GM21390 (cell line): ENCODE measurements around the gene ACOXL.
"Not testable (repeated sequence)": the region's sequence is repeated elsewhere in the genome, so short reads cannot be mapped to it uniquely, and the experiment has no call there.

Experiments used
- ATAC-seq: cut with Tn5 transposase; IDR thresholded peaks from one replicate; pipeline ENCODE4 v1.9.1; 2021; ENCODE audit not compliant: unreplicated experiment

ACOXL gene

DNA sequence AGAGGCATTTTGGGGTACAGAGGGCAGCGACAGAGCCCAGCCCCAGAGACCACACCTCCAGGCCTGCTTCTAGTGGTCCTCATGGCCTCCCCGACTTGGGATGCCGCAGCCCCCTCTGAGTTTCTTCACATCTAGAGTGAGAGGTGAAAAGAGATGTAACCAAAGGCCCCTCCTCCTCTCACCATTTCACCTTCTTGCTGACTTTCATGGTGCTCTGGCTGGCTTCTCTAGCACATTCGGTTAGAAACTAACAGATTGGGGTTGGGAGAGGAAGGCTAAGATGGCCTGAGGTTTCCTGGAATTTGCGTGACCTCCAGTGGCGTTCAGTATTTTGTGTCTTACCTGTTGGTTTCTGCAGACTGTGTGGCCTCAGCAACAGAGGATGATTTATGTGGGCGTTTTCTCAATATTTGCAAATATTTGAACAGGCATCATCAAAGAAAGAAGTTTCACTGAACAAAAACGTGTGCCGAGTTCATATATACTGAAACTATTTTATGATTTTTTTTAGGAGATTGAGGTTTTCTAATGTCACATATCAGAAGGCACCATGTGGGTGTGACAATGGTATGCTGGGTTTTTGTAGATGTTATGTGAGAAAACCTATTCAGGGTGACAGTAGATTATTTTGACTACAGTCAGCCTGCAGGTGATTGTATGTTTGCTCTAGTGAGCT lies 318.5 kb downstream of the ACOXL start:
- no peak for ATAC-seq

GRCh38 chr2:111052621-111053020 lies 320.2 kb downstream of the ACOXL start:
- ATAC-seq: no peak

DNA sequence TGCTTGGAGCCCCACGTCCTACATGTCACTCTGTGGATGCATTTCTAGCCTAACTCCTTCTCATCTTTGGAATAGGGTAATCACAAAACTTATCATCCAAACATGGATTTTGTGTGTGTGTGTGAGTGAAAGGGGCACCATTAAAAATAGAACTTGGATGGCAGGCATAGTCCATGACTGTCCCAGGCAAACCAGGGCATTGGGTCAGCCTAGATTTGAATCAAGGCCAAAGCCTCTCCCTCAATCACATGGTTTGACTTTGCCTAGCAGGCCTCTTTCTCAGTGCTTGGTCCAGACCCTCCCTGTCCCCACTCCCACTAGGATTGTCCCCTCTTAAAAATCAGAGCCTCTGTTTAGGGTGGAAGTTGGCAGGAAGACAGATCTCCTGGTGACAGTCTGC lies 320.9 kb downstream of the ACOXL start:
- ATAC-seq: no peak

DNA sequence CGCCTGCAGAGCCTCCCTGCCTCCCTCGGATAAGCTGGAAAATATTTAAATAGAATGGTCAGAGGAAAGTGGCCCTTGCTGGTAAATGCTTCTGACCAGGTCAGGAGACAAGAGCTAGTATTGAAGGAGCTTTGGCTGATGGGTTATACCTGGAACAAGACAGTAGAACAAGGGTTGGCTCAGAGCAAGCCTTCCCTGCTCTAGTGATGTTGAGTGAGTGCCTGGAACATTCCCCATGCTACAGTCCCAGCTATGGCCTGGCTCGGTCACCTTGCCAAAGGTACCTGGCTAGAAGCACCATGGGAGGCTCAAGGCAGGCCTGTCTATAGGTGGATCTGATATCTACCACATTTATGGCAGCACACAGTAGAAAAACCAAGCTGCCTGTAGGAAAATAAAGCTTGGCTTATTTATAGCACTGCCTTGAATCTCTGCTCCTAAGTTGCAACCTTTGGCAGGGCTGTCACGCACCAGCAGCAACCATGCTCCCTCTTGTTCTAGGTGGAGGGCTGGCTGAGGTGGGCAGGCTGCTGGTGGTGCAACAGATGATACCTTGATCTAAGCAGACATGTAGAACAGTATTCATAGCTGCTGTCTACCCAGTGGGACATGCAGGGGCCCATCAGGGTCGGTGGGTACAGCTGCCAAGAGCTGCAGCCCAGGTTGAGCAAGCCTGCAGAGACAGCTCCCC lies 321.6 kb downstream of the ACOXL start:
- ATAC-seq: no peak

DNA sequence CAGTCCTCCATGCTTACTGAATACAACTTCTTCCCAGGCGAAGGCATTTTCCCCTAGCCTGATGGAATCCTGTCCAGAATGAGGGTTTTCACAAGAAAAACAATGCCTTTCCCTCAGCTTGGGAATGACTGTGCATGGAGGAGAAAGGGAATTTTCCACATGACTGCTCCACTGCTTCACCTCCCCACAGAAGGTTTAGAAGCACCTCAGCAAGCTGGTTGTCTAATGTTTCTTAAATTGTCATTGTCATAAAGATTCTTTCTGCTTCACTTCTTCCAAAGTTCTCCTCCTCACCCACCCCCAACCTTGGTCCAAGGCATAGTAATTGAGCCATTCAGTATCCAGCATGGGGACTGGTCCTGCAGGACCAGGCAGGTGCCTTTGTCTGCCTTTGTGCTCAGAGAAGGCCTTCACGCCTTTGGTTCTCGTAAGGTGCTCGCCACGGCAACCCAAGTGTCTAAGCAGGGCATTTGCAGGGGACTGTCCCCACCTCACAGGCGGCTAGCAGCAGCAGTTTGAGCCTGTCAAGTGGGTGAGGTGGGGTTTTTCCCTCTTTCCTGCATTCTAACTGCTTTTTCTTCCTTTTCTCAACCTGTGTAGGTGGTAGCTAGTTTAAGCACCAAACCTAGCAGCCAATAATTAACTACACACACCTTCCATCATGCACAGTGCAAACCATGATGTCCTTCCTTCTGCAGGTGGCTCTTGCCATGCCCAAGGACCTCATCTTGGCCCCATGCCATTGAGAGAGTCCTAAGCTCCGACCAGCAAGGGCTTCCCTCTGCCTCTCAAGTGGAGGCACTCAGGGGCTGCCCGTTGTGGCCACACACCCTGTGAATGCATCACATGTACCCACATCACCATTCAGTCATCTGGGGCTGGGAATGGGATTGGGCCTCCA lies 322.7 kb downstream of the ACOXL start:
- ATAC-seq: peak; percentile 53

GRCh38 chr2:111055735-111056134 lies 323.4 kb downstream of the ACOXL start:
- ATAC-seq: no peak

DNA sequence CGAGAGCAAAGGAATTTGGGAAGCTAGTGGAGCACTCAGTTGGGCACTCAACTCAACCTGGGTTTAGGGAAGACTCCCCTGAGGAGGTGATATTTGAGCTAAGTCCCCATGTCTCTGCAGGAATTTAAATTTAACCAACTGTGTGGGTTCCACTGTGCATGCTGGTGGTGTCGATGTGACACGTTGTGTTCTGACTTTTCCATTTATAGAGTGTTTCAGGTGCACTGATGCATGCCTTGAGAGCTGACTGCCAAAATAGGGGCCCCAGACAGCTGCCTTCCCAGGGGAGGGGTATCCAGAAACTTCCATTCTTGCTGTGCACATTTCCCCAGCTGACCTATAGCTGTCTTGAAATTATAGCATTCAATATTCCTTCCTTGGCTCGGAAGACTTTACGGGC lies 324.7 kb downstream of the ACOXL start:
- no peak for ATAC-seq

DNA sequence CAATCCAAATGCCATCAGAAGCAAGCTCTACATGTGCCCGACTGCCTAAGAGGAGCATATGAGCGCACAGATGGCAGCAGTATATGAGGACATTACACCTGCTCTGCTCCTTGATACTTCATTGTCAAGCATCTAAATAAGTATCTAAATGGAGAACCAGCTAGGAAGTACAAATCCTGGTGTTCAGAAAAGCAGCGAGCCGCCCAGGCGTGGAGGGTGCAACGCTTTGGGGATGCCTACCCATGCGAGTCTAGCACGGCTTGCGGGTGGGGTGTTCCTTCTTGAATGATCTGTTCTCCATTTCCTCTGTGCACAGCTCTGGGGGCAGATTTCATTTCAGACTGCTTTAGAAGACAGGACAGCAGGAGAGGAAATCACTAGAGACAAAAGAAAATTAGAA lies 325.3 kb downstream of the ACOXL start:
- ATAC-seq: no peak

GRCh38 chr2:111058264-111058663 lies 325.9 kb downstream of the ACOXL start:
- ATAC-seq: no peak

GRCh38 chr2:111061191-111061590 lies 328.8 kb downstream of the ACOXL start:
- no peak for ATAC-seq

- no peak for ATAC-seq
These were observed 330.0 kb downstream of the ACOXL start for GRCh38 chr2:111062417-111062816.

DNA sequence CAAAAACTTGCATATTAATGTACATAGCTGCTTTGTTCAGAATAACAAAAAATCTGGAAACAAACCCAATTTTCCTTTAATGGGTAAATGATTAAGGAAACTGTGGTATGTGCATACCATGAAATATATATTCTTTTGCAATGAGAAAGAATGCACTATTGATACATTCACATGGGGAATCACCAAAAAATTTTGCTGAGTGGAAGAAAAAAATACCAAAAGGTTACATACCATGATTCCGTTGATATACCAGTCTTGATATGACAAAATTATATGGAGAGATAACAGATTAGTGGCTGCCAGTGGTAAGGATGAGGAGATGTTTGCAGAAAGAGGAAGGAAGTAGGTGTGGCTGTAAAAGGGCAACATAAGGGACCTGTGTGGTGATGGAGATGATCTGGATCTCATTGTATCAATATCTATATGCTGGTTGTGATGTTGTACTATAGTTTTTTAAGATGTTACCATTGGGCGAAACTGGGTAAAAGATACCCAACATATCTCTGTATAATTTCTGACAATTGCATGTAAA lies 333.8 kb downstream of the ACOXL start:
- no peak for ATAC-seq

DNA sequence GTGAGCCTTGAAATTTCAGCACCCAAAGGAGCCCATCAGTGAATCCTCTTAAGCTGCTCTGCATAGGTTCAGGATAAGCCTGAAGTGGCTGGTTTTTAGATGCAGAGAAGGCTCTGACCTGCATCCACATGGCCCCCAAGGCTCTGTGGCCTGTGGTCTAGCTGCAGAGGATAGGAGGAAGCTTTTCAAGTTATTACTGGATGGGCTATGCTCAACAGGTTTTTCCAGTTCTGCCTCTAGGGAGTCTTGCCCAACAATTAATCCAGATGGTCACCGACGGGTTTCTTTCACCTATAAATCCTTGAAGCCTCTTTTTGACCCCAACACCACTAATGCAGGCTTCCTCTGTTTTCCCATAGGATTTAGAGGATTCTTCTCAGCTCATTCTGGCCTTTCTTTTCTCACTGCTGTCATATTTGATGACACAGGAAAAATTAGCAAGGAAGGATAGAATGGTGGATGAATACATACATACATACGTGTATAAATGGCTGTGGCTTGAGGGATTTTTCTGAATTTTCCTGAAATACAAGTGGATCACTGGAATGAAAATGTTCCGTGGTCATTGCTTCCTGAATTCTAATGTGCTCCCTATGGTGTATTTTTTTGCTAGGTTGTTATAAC lies 336.2 kb downstream of the ACOXL start:
- no peak for ATAC-seq

GRCh38 chr2:111069722-111070121 lies 337.3 kb downstream of the ACOXL start:
- no peak for ATAC-seq

DNA sequence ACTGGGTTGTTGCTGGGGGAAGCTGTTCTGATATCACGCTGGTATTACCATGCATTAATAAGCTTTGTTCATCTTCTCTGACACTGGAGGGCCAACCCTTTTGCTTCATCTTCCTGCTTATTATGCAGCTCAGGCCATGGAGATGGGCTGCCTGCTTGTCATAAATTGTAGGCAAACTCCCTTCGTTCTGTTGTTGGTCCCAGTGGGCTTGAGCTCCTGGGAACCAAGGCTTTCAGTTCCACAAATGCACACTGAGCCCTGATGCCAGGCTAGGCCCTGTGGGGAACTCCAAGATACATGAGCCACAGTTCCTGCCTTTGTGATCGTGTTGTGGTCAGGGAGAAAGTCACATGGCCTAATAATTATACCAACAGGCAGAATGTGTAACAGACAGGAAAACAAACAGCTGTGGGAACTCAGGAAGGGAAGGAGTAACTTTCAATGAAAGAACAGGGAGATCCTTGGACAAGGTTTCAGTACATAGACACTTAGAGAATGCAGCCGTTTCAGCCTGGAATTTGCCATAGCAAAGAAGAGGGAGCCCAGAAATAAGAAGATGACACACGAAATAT lies 339.3 kb downstream of the ACOXL start:
- ATAC-seq: no peak

DNA sequence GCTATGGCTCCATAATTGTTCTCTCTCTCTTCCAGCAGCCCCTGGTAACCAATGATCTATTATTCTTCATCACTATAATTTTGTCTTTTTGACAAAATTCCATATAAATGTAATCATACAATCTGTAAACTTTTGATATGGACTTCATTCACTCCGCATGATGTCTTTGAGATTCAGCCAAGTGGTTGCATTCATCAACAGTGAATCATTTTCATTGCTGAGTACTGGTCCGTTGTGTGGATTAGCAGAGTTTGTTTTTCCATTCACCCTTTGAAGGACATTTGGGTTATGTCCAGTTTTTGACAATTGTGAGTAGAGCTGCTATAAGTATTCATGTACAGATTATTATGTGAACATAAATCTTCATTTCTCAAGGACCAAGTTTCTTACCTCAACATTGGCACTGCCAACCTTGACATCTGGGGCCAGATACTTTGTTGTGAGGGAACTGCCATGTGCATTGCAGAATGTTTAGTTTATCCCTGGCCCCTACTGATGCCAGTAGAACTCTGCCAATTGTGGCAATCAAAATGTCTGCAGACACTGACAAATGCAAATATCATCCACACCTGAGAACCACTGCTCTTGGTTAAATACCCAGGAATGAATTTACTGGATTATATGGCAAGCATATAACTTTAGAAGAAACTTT lies 340.0 kb downstream of the ACOXL start:
- ATAC-seq: no peak

DNA sequence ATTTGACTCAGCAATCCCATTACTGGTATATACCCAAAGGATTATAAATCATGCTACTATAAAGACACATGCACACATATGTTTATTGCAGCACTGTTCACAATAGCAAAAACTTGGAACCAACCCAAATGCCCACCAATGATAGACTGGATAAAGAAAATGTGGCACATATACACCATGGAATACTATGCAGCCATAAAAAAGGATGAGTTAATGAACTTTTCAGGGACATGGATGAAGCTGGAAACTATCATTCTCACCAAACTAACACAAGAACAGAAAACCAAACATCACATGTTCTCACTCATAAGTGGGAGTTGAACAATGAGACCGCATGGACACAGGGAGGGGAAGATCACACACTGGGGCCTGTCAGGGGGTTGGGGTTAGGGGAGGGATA lies 350.3 kb downstream of the ACOXL start:
- not testable (repeated sequence) for ATAC-seq

DNA sequence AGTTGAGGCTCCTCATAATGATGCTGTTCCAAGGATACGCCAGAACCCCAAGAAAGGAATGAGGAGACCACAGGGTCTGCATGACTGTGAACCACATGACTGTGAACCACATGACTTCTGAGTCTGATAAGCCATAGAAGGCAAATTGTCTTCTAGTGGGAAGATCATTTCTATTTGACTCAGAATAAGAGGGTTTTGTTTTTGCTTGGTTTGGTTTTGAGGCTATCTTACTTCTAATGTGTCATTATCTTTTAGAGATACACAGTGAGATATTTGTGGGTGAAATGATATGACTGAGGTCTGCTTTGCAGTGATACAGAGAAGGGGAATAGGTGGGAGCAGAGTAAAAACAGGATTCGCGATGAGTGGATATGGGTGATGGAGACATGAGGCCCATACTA lies 359.4 kb downstream of the ACOXL start:
- ATAC-seq: no peak

DNA sequence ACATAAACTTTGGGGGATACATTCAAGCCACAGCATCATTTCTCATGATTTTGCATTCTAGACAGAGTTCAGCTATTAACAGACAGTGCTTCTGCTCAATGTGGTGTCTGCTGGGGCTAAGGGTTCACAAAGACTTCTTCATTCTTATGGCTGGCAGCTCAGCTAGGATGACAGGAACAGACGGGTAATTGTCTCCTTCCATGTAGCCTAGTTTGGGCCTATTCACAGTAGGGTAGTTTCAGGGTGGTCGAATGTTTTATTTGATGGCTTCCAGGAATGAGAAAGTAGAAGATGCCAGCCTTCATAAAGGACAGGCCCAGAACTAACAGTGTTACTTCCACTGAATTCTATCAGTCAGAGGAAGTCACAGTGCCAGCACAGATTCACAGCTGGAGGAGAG lies 362.3 kb downstream of the ACOXL start:
- ATAC-seq: no peak

DNA sequence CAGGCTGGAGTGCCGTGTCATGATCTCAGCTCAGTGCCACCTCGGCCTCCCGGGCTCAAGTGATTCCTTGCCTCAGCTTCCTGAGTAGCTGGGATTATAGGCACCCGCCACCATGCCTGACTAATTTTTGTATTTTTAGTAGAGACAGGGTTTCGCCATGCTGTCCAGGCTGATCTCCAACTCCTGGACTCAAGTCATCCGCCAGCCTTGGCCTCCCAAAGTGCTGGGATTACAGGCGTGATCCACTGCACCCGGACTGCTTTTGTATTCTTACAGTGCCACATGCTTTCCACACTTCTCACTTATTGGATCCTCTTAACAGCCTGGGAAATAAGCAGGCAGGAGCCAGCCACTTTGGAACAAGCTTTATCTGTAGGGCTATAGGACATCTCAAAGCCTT lies 363.1 kb downstream of the ACOXL start:
- no peak for ATAC-seq
